ENCODE results near the gene GRB2.

DNA sequence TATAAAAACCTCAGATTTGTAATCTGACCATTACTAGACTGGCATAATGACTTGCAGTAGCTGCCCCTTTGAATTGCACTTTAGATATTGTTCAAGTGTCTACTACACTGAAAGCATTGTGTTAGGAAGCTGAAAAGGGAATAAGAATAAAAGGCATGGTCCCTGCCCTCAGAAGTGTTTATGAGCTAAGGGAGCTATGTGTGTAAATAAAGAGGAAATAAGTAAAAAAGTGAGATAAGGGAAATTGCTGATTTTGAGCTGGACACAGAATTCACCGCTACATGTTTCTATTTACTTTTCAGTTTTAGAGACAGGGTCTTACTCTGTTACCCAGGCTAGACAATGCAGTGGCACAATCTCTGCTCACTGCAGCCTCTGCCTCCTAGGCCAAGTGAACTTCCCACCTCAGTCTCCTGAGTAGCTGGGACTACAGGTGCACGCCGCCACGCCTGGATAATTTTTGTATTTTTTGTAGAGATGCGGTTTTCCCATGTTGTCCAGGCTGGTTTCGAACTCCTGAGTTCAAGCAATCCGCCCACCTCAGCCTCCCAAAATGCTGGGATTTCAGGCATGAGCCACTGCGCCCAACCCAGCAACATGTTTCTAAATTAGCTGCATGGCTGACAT lies 57.0 kb downstream of the GRB2 start:
- TF ChIP-seq, protein P1, sequence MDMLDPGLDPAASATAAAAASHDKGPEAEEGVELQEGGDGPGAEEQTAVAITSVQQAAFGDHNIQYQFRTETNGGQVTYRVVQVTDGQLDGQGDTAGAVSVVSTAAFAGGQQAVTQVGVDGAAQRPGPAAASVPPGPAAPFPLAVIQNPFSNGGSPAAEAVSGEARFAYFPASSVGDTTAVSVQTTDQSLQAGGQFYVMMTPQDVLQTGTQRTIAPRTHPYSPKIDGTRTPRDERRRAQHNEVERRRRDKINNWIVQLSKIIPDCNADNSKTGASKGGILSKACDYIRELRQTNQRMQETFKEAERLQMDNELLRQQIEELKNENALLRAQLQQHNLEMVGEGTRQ (CRISPR knock-in tag; IDR thresholded peaks at IDR 0.05): no peak
- TF ChIP-seq CTCF (IDR thresholded peaks at IDR 0.05): no peak
- TF ChIP-seq, protein P2, sequence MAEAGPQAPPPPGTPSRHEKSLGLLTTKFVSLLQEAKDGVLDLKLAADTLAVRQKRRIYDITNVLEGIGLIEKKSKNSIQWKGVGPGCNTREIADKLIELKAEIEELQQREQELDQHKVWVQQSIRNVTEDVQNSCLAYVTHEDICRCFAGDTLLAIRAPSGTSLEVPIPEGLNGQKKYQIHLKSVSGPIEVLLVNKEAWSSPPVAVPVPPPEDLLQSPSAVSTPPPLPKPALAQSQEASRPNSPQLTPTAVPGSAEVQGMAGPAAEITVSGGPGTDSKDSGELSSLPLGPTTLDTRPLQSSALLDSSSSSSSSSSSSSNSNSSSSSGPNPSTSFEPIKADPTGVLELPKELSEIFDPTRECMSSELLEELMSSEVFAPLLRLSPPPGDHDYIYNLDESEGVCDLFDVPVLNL (CRISPR knock-in tag; IDR thresholded peaks at IDR 0.05; ENCODE audit: borderline replicate concordance, low read depth): no peak
- no peak for TF ChIP-seq HMGXB4 (CRISPR knock-in tag; IDR thresholded peaks at IDR 0.05)
- TF ChIP-seq ZNF423 (CRISPR knock-in tag; IDR thresholded peaks at IDR 0.05): no peak
- TF ChIP-seq, protein P3, sequence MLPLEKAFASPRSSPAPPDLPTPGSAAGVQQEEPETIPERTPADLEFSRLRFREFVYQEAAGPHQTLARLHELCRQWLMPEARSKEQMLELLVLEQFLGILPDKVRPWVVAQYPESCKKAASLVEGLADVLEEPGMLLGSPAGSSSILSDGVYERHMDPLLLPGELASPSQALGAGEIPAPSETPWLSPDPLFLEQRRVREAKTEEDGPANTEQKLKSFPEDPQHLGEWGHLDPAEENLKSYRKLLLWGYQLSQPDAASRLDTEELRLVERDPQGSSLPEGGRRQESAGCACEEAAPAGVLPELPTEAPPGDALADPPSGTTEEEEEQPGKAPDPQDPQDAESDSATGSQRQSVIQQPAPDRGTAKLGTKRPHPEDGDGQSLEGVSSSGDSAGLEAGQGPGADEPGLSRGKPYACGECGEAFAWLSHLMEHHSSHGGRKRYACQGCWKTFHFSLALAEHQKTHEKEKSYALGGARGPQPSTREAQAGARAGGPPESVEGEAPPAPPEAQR (CRISPR knock-in tag; IDR thresholded peaks at IDR 0.05): no peak
- TF ChIP-seq, protein P4, sequence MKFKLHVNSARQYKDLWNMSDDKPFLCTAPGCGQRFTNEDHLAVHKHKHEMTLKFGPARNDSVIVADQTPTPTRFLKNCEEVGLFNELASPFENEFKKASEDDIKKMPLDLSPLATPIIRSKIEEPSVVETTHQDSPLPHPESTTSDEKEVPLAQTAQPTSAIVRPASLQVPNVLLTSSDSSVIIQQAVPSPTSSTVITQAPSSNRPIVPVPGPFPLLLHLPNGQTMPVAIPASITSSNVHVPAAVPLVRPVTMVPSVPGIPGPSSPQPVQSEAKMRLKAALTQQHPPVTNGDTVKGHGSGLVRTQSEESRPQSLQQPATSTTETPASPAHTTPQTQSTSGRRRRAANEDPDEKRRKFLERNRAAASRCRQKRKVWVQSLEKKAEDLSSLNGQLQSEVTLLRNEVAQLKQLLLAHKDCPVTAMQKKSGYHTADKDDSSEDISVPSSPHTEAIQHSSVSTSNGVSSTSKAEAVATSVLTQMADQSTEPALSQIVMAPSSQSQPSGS (CRISPR knock-in tag; IDR thresholded peaks at IDR 0.05; ENCODE audit: borderline replicate concordance, low read depth): no peak
- TF ChIP-seq, protein P5, sequence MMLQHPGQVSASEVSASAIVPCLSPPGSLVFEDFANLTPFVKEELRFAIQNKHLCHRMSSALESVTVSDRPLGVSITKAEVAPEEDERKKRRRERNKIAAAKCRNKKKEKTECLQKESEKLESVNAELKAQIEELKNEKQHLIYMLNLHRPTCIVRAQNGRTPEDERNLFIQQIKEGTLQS (CRISPR knock-in tag; conservative IDR thresholded peaks at IDR 0.05): no peak
